Measurements from ENCODE around the gene OR52K2. TPM values are rescaled to one million over a fixed set of nuclear protein-coding genes. Genes with fewer than 3 reads are reported as not detected.
"Not testable (repeated sequence)": the region's sequence is repeated elsewhere in the genome, so short reads cannot be mapped to it uniquely, and the experiment has no call there.

The OR52K2 gene
- total and polyA plus RNA-seq, 12 donors, result 0.23 to 0.26 TPM; not detected in 10

GRCh38 chr11:4480577-4481239, 31.6 kb downstream of the OR52K2 start:
- Histone ChIP-seq H3K9me3 (no peaks in the 10 kb centered on the region), H3K4me1 (no peaks in the 10 kb centered on the region), H3K4me3 (no peak overlapping the region), H3K36me3 (no peaks in the 10 kb centered on the region), H3K27ac (no peak overlapping the region), H3K27me3 (peaks cover 0 to 3% (median 0%) of the 10 kb centered on the region in 7 donors)
- intact Hi-C loops (cut with DNase I), result no loop called here
- WGBS, 2 donors, result 76 to 81% methylated on average over 4 of the region's 4 CpGs
- TF ChIP-seq CTCF (IDR thresholded peaks at IDR 0.05), result no peak
- ATAC-seq (no peak), DNase-seq (no peak)

GRCh38 chr11:4481240-4481582, 32.1 kb downstream of the OR52K2 start:
- no peaks in the 10 kb centered on the region for H3K36me3 ChIP-seq
- H3K27me3 ChIP-seq, result peaks cover 0 to 3% (median 0%) of the 10 kb centered on the region in 7 donors
- no peak for TF ChIP-seq CTCF (IDR thresholded peaks at IDR 0.05)
- no peak overlapping the region for H3K27ac ChIP-seq
- ATAC-seq (no peak), DNase-seq (no peak)
- no peak overlapping the region for H3K4me3 ChIP-seq
- no peaks in the 10 kb centered on the region for H3K4me1 ChIP-seq
- no peaks in the 10 kb centered on the region for H3K9me3 ChIP-seq
- intact Hi-C loops (cut with DNase I), result no loop called here

GRCh38 chr11:4482445-4482844, 33.4 kb downstream of the OR52K2 start, which contains the start of gene OR52K1:
TSS of gene OR52K1 (plus strand) at chr11:4482646. CDS start at chr11:4488901, 6,255 bp downstream.
- DNase-seq (no peak), ATAC-seq (no peak)
- intact Hi-C loops (cut with DNase I), result no loop called here
- peaks cover 0 to 11% (median 0%) of the 10 kb centered on the region in 7 donors for H3K27me3 ChIP-seq
- TF ChIP-seq CTCF (IDR thresholded peaks at IDR 0.05), result no peak
- 71 to 72% methylated on average over 2 of the region's 2 CpGs for WGBS, 2 donors
- H3K36me3 ChIP-seq, result no peaks in the 10 kb centered on the region
- no peaks in the 10 kb centered on the region for H3K9me3 ChIP-seq
- no peak within 1 kb of the TSS for H3K27ac ChIP-seq
- H3K4me1 ChIP-seq, result no peaks in the 10 kb centered on the region
- H3K4me3 ChIP-seq, result no peak within 1 kb of the TSS

GRCh38 chr11:4484310-4484709, 35.2 kb downstream of the OR52K2 start:
- H3K4me3 ChIP-seq, result no peak overlapping the region
- no peak for TF ChIP-seq CTCF (IDR thresholded peaks at IDR 0.05)
- ATAC-seq (no peak), DNase-seq (no peak)
- H3K9me3 ChIP-seq, result no peaks in the 10 kb centered on the region
- H3K36me3 ChIP-seq, result no peaks in the 10 kb centered on the region
- intact Hi-C loops (cut with DNase I), result no loop called here
- H3K27ac ChIP-seq, result no peak overlapping the region
- 68 to 72% methylated on average over 4 of the region's 4 CpGs for WGBS, 2 donors
- peaks cover 0 to 19% (median 0%) of the 10 kb centered on the region in 7 donors for H3K27me3 ChIP-seq
- no peaks in the 10 kb centered on the region for H3K4me1 ChIP-seq

- intact Hi-C loops (cut with DNase I), result loop anchor here in 1 of 10 donors (5.0 kb wide), 1 partner anchor 299 kb away; no protein-coding TSS in a partner anchor
- H3K4me3 ChIP-seq, ATAC-seq, H3K9me3 ChIP-seq, H3K36me3 ChIP-seq, H3K4me1 ChIP-seq, H3K27ac ChIP-seq, DNase-seq: not testable (repeated sequence)
- H3K27me3 ChIP-seq, result peaks cover 0 to 27% (median 0%) of the 10 kb centered on the region in 7 donors
- WGBS, 2 donors, result 83 to 90% methylated on average over 2 of the region's 2 CpGs
Measured at GRCh38 chr11:4491405-4491804, 42.3 kb downstream of the OR52K2 start.

Measured in heart right ventricle (tissue), 16 donors.